RWPE1 (cell line): ENCODE results near the gene KIDINS220.
"Not testable (repeated sequence)": the region's sequence is repeated elsewhere in the genome, so short reads cannot be mapped to it uniquely, and the experiment has no call there.

ENCODE experiments used
- CTCF ChIA-PET: fragments of 350-600 bp; sonication (Branson Sonifier 250); formaldehyde crosslinking; extraction: SDS; loops from one replicate; lab custom pipeline; 2021; lab: Yijun Ruan, JAX
- POLR2A ChIA-PET: fragments of 400-600 bp; formaldehyde crosslinking; extraction: SDS; loops from one replicate; lab custom pipeline; 2020; ENCODE audit warnings: antibody characterized with exemption; ENCODE audit not compliant: low non-redundant PET; lab: Yijun Ruan, JAX
- DNase-seq: peaks from one replicate; pipeline ENCODE4 v3.0.0; 2012; ENCODE audit warnings: low spot score
- H3K27ac ChIP-seq: fragments of 450-650 bp; 2 replicates; pipeline ENCODE4 v1.5.1; 2017
- TF ChIP-seq, protein P1 (sequence below): fragments of 450-650 bp; conservative IDR thresholded peaks from 2 replicates; pipeline ENCODE4 v1.5.1; 2017; ENCODE audit warnings: low read depth, mild to moderate bottlenecking

KIDINS220 gene

DNA sequence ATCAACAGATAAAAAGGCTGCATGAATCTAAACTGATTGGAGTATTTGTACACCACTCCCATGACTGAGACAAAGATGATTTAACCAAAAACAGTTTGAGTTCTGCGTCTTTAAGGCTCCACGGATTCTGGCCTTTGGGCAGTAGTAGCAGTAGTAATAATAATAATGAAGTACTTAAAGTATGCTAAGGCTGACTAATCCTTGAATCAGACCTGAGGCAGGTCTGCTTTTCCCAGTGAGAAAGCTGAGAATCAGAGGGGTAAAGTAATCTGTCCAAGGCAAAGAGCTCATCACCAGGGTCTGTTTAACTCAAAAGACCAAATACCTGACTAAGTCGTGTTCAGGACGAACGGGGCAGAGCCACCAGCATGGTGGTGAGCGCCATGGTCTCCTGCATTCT is 94.2 kb downstream of the KIDINS220 start:
- H3K27ac ChIP-seq: no peak overlapping the region
- no peak for DNase-seq
- CTCF ChIA-PET: no interaction called here
- POLR2A ChIA-PET: no interaction called here
- TF ChIP-seq, protein P1, sequence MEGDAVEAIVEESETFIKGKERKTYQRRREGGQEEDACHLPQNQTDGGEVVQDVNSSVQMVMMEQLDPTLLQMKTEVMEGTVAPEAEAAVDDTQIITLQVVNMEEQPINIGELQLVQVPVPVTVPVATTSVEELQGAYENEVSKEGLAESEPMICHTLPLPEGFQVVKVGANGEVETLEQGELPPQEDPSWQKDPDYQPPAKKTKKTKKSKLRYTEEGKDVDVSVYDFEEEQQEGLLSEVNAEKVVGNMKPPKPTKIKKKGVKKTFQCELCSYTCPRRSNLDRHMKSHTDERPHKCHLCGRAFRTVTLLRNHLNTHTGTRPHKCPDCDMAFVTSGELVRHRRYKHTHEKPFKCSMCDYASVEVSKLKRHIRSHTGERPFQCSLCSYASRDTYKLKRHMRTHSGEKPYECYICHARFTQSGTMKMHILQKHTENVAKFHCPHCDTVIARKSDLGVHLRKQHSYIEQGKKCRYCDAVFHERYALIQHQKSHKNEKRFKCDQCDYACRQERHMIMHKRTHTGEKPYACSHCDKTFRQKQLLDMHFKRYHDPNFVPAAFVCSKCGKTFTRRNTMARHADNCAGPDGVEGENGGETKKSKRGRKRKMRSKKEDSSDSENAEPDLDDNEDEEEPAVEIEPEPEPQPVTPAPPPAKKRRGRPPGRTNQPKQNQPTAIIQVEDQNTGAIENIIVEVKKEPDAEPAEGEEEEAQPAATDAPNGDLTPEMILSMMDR: no peak

DNA sequence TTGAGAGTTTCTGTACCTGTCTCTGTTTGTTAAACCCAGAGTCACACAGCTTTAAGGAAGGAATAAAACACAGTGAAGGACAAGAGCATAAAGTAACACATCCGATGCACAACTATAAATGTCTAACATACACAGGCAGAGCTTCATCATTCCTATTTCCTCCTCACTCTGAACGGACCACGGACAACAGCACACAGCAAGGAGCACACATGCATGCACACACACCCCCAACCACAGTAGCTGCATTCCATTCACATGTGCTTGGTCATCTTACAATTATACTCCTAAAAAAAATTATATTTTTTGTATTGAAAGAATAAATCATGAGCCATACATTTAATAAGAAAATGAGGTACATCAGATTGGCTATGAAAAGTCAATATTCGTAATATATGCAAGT is 97.3 kb downstream of the KIDINS220 start:
- ChIA-PET POLR2A (no interaction called here), CTCF (no interaction called here)
- H3K27ac ChIP-seq: no peak overlapping the region
- DNase-seq: no peak
- TF ChIP-seq, protein P1: no peak

DNA sequence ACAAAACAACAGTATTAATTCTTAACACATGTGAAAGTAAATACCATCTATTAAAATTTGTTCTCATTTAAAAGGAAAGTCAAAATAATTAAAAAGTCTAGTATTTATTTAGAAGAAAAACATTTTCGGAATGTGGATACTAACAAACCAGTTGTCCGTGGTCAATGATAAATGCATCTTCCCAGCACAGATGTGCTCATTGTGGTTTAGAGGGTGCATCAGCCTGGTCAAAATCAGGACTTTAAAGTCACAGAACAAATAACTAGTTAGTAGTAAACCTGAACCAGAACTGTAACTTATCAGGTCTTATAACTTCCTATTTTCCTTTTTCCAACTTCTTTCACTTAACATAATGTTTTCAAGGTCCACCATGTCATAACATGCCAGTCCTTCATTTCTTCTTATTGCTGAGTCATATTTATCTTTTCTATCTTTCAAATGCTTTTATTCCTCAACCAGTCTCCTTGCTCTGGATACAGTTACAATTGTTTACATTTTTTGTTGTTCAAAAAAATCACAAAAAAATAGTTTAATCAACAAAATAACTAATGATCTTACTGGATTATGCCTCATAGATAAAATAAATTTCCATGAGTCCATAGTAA is 99.7 kb downstream of the KIDINS220 start:
- DNase-seq: no peak
- TF ChIP-seq, protein P1: no peak
- ChIA-PET CTCF (no interaction called here), POLR2A (no interaction called here)
- no peak overlapping the region for H3K27ac ChIP-seq

DNA sequence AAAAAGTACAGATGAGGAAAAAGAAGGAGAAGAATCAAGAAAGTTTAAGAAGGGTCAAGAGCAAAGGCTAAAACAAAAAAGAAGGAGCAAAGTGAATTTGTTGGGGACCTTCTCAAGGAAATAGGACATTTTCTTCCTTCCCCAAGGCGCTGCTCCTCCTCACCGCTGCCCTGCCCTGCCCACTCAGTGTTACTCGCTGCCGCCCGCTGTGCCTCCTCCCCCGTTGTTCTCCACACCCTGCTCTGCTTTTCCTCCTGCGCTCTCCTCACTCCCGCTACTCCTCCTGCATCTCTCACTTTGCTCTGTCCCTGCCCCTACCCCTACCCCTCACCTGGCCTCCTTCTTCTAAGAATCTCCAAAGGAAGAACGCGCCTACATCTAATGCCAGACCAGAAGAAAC is 104.8 kb downstream of the KIDINS220 start:
- TF ChIP-seq, protein P1: no peak
- ChIA-PET CTCF (interaction anchor here (0.7 kb wide), 1 partner anchor 200 kb away, joined by 4 read pairs; no protein-coding TSS in a partner anchor), POLR2A (no interaction called here)
- H3K27ac ChIP-seq: no peak overlapping the region
- no peak for DNase-seq

DNA sequence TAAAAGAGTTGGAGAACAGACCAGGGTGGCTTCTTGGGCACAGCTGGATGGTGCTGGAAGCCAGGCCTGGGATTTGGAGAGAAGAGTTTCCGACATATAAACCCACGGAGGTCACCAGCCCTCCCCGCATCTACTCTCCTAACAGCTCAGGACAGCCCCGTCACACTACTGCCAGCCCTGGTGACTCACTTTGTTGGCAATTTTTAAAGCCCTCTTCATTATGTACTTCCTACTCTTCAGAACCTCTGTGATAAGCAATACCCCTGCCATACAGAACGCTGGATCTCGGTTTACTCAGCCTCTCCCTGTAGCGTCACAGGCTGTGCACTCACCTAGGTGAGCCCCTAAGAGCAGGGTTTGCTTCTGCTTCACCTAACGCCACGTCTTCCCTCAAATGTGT is 107.5 kb downstream of the KIDINS220 start:
- ChIA-PET POLR2A (no interaction called here), CTCF (no interaction called here)
- no peak overlapping the region for H3K27ac ChIP-seq
- no peak for DNase-seq
- TF ChIP-seq, protein P1: no peak

DNA sequence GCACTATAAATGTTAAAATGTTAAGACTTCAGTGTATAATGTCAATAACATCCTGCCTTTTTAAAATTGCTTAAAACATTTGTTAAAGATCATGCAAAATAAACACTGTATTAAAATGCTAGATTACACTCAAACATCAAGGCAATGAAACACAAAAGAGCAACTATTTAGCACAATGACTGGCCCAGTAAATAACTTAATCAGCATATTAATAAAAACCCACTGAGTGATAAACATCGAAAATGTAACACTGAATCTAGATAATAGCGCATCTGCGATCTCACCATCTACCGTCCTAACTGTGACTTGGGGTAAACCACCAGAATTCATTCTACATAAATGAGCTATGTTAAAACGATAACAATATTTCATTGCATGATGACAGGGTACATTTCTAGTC is 108.3 kb downstream of the KIDINS220 start:
- POLR2A ChIA-PET, H3K27ac ChIP-seq, CTCF ChIA-PET, DNase-seq: not testable (repeated sequence)

DNA sequence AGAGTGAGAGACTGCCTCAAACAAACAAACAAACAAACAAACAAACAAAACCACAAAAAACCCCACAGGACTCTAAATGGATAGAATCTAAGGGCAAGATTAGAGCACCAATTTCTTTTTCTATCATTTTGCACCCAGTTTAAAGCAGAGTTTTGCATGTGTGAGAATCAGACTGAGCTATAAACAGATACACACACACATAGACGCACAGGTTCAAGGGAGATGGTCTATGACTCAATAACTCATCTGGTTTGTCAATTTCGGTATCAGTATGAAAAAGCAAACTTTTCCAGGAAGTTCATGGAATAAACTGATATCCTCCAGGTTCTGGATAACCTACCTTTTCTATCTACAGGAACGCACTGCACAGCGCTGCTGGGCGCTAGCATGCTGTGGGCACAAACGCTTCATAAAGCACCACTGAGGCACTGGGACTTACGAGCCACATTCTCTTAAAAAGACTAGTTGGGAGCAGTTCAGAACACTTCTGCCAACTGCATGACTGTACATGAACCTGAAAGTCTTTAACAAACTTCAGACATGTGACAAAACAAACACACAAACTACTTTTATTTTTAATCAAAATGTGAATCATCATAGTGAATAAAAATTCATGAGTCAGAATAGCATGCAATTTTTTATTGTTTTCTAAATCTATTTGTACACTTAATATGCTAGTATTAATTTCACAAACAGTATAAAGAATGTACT is 109.0 kb downstream of the KIDINS220 start:
- no peak for DNase-seq
- no peak overlapping the region for H3K27ac ChIP-seq
- CTCF ChIA-PET: no interaction called here
- POLR2A ChIA-PET: no interaction called here
- TF ChIP-seq, protein P1: no peak
